ENCODE results near the gene MRPS25. TPM values are rescaled to one million over a fixed set of nuclear protein-coding genes. Genes with fewer than 3 reads are reported as not detected.

MRPS25 gene
- 5.6 and 12.6 TPM in 2 replicates for total RNA-seq (2014; rRNA removed; shearing (Covaris generic))

DNA sequence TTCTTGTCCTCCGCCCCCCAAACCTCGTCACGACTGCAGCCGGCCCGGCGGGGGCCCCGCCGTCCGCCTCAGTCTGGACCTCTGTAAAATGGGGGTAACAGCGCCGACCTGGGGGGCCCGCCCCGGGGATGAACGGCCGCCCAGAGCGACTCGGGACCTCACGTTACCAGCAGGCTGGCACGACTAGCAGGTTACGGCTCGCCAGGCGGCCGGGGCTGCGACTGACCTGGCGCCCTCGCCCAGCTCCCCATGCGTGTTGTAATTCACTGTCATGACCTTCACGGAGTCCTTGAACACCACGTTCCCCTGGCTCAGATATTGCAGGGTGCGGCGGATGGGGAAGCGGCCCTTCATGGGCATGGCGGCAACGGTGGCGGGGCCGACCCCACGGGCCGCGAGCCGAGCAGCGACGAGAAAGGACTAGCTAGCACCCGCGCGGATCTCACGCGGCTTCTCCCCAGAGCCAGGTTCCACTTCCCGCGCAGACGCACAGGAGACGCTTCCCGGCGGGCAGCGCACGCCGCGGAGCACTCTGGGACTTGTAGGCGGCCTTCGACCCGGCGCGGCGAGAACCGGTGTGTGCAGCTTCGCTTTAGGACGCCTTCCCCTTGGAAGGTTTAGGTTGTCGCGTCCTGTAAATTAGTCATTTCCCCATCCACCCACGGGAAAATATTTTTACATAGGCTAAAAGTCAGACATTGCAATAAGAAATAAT is at the start of gene MRPS25:
Gene MRPS25 (minus strand): TSS at position 481 of the 715 bp plus-strand sequence. CDS start 121 bp downstream, at position 360.
- DNase-seq (ENCODE audit: low read depth) = peak; percentile 87

DNA sequence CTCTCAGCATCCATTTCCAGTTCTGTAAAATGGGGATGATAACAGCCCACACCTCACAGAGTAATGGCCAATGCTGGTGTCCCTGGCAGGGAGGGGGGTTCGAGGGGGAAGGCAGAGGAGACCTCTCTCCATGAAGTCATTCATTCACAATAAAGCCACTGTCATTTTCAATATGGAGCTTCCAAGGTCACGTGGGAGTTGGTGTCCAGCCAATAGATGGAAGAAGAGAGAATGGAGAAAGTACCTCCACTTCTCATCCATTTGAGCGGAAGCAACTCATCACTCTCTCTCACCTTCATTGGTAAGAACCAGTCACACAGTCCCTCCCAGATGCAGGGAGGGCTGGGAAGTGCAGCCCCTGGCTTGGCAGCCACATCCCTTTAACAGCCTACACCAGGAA is 48.8 kb upstream of the MRPS25 start:
- DNase-seq (ENCODE audit: low read depth) = no peak

DNA sequence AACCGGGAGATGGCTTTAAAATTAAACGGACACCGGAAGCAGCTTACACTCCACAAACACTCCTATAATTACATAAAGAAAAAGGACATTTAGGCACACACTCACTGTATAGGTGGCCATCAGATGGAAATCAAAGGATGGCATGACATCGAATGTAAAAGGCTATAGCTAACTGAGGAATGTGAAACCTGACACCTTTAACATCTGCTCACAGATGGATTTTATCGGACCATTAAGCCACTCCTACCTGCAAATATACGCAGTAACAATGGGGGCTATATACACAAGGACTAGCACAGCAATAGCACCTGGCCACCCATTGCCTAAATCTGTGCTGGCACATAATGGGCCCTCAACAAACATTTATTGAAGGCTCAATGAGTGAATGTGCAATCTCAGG is 48.4 kb upstream of the MRPS25 start:
- no peak for DNase-seq (ENCODE audit: low read depth)

DNA sequence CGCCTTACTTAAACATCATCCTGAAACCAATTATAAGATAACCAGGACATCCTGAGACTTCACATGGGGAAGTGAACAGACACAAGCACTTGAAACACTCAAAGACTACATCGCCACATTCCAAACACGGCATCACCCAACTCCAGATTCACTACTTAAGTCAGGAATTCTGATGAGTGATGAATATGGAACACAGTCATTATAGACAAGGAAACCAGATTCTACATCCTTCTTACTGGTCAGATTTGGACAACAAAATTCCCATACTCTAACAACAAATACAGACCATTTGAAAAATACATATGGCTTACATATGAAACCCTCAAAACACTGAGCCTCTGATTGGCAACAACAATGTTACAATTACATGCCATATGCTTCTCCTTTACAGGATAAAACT is 46.9 kb upstream of the MRPS25 start:
- no peak for DNase-seq (ENCODE audit: low read depth)

DNA sequence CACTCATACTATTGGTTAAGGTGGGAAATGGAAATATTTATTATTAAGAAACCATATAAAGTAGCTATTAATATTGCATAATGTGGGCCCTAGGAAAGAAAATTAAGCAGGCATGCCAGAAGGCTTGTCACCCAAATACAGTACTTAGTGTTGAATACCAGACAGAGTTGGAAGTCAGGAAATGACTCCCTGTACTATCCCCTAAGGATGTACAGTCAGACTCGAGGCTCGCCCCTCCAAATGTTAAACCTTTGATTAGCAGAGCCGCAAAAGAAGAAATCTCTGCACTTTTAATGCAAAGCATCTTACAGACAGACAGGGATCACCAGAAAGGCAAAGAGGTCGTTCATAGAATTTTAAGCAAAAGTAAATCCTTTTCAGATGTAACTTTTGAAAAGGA is 45.1 kb upstream of the MRPS25 start:
- DNase-seq (ENCODE audit: low read depth) = no peak

DNA sequence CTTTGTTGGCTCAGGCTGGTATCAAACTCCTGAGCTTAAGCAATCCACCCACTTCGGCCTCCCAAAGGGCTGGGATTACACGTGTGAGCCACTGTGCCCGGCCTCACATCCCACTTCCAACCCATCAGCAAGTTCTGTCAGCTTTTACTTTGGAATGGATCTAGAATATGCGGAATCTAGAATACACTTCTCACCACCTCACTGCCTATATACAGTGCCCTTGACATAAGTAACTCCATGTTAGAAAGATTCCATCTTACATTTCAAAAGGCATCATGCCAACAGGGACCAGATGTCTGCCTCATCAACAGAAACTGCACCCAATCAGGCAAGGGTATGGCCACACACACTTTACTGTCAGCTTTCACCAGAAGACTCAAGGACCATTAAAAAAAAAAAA is 43.8 kb upstream of the MRPS25 start:
- no peak for DNase-seq (ENCODE audit: low read depth)

DNA sequence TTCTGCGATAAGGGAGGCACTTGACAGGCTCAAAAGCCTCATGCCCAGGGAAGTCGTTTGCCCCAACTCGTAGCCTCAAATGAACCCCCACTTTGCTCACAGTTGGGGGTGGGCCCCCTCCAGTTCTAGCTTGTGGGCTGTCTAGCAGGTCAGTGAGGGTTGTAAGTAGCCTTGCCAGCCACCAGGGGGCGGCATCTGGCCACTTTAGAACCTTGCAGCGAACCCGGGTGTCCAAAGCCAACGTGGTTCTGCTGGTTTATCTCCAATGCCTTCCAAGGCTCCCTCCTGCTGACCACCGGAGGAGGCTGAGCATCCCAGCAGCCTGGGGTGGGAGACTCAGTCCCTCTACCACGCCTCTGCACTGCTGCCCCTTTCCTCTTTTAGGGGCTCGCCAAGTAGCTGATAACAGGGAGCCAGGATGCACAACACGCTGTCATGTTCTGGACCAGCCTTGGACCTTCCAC is 43.0 kb upstream of the MRPS25 start:
- DNase-seq (ENCODE audit: low read depth) = peak; percentile 50

DNA sequence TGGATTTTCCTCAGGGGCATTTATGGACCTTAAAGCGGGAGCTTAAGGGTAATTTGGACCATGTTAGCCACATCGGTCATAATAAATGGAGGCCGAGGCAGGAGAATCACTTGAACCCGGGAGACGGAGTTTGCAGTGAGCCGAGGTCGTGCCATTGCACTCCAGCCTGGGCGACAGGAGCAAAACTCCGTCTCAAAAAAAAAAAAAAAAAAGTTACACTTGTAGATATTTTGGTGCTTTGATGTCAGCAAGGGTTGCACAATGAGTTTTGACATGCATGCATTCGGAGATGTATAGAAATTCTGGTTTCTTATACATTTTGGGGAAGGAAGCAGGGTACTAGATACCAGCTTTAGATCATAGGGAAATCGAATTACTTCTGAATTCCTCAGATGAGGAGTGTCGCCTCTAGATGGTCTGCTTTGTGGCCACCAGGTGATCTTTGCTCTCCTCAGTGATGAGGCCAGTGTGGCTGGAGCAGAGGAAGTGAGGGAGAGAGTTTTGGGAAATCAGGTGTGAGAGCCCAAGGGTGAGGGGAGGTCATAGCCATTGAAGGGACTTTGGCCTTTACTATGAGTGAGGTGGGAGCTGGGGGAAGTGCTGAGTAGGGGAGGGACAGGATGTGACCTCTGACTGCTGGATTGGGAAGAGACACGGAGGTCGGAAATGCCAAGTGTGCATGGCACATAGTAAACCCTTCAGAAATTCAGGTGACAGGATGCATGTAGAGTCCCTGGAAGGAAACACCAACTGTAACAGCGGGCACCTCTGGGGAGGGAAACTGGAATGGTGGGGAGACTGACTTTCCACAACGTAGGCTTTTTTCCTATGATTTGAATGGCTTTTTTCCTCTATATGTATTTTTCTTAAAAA is 42.2 kb upstream of the MRPS25 start:
- DNase-seq (ENCODE audit: low read depth) = no peak

DNA sequence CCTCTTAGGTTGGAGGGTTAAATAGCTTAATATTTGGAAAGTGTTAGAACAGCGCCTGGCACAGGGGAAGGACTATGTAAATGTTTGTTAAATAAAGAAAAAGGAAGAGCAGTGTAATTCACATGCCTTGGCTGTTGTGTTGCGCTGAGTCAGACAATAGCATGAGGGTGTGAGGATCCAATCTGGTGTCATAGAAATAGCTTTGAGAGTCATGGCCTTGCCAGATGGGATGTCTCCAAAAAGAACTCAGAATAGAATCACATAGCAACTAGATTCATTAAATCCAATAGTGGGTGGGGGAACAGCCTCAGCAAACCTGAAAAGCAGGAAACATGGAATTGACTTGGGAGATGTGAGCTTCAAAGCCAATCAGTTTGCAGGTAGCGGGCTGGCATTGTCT is 37.7 kb upstream of the MRPS25 start:
- no peak for DNase-seq (ENCODE audit: low read depth)

DNA sequence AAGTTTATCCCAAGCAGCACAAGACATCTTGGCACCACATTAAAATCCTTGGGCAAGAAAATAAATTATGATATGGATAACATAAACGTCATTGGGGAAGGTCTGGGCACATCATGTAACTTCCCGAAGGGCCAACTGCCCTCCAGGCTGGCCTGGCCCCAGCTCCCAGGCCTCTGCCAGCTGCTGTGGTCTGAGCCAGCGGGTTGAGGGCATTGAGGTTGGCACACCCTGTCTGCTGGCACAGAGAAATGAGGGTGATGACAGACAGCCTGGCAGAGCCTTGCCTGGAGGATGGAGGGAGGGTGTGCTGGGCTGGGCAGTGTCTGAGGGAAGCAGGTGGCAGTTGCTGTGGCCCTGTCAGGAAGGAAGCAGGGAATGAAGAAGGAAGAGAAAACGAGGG is 37.1 kb upstream of the MRPS25 start:
- DNase-seq (ENCODE audit: low read depth) = peak; percentile 39

DNA sequence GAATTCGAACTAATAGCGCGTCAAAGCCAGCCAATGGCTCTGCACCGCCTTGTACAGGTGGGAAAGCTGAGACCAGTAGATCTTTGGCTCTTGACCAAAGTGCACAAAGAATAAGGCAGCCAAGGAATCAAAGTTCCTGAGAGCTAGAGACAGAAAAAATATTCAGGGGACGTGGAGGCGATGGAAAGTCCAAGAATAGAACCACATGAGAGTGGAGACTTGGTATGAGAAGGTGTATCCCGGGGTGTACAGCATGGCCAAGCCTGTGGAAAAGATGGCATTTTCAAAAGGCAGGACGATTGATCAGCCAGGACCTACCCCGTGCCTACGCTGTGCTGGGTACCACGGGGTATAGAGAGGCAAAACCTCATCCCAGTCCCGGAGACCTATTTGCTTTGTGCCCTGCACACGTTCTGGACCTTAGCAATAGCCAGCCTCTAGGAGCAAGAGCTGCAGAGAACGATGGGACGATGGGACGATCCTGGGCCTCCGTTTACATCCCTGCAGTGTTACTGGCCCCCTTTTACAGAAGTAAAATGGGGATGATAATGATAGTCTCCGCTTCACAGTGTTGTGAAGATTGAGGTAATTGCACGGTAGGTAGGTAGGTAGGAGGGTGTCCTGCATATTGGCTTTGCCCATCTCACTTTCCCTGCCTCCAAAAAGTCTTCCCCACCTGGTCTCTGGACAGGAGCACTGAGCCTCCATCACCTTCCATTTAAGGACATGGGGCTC is 34.4 kb upstream of the MRPS25 start:
- DNase-seq (ENCODE audit: low read depth) = no peak

DNA sequence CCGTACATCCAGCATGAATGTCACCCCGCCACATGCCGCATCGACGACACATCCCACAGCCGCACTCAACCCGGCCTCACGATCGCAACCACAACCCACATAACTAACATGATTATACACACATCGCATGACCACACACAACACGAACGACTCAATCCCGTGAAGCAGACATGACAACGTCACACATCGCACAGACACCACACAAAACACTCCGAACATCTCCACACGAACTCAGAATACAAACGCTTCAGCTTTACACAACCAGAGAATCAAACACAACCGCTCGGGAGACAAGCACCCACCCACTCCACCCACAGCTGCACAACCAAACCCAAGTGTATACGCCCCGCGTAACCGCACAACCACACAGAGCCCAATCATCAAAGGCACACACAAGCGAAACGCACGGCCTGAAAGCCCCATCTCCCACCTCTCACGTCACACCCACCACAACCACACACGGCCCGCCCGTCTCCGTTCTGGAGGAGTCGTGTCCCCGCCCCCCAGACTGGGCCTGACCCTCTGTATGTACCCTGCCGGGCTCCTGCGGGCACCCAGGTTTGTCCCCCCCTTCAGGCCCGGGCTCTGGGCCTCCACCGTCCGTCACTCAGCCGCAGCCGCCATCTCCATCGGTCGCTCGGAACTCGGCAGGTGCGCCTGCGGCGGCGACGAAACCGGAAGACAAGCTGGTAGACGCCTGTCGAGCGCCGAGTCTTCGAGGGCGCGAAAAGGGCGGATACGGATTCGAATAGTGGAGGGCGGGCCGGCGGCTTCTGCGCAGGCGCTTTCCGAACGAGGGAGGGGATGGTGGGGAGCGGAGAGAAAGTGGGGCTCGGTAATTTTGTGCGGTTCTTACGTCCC is 33.6 kb upstream of the MRPS25 start, which contains the start of gene RBSN:
Gene RBSN (minus strand): TSS at position 646 of the 861 bp plus-strand sequence. CDS start 3,028 bp downstream, outside the sequence.
- peak; percentile 90 for DNase-seq (ENCODE audit: low read depth)

DNA sequence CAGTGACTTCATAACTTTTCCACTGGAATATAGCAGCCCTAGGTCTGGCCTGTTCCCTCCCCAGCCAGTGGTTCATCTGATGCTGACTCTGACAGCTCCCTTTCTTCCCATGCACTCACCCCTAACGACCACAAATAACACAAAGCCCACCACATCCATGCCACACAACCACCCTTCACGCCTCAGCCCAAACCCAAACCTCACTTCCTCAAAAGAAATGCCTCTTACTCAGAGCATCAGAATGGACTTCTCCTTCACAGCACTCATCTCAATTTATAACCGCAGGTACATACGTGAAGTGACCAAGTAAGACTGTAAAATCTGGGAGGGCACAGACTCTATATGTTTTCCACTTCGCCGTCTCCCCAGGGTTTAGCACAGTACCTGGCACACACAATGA is 32.8 kb upstream of the MRPS25 start:
- peak; percentile 42 for DNase-seq (ENCODE audit: low read depth)

DNA sequence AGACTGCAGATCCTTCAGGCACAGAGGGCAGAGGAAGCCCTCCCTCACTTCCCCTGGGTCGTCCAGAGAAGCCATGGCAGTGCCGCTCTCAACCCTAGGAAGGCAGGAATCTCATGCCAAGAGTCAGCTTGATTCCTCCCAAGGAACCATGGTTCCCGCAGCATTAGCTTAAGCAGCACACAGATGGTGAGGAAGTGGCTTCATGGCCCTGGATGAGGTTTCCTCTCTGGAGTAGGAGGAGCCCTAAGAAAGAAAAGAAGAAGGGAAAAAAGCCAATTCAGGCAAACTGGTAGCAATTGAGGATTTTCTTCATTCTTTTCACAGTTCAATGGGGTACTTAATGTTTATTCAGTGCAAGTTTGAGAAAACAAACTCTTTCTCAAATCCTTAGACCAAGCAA is 30.9 kb upstream of the MRPS25 start:
- no peak for DNase-seq (ENCODE audit: low read depth)

DNA sequence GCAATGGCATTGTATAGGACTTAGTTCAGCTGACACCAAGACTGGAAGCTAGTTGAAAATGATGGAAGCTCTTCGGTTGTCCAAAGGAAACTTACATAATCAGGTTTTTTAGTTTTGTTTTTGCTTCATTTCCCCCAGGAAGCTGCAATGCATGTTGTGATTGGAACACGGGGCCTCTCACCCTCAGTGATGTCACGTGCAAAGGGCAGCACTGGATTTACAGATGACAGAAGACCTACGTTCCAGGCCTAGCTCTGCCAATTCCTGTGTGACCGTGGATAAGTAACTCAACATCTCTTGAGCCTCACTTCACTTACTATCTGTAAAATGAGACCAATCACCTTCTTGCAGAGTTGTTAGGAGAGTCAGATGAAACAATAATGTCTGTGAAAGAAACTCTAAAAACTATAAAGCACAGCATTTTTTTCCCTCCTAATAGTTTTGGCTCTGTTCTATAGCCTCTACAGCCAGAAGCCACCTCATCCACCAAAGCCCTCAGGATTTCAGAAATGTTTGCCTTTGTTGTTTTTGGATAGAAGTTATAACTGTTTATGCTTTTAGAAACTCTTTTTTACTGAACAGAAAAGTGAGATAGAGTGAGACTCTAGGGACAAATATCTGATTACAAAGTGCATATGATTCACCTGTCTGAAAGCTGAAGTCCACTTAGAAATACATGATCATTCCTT is 29.2 kb upstream of the MRPS25 start:
- DNase-seq (ENCODE audit: low read depth) = no peak

DNA sequence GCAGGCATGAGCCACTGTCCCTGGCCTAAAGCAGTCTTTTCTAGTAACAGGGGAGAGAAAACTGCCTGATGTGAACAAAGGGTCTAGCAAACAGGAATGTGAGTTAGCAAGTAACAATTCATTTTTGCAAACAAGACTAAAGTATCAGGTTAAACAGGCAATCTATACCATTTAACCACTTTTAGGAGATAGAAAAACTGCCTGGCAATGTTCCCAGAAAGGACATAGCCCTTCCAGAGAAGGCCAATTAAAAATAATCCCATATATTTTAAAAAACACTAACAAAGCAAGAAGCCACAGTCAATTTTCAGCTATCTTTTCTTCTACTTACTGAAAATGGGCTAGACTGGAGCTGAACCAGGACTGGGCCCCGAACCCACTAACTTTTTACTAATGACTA is 27.6 kb upstream of the MRPS25 start:
- DNase-seq (ENCODE audit: low read depth) = no peak

DNA sequence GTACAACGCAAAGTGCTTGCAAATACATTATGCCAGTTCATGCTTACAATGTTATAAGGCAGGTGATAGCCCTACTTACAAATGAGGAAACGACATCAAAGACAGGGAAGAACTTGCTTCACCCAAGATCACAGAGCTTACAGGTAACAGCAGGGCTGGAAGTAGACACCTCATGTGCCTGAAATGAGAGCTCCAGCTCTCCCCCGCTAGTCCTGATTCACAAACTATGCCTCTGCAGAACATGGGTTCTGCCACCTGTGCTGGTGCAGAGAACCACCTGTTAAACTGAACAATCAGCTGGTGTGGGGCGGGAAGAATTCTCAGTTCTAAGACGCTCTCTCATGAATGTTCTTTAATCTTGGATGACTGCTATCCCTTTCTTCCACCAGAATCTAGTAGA is 26.5 kb upstream of the MRPS25 start:
- no peak for DNase-seq (ENCODE audit: low read depth)

DNA sequence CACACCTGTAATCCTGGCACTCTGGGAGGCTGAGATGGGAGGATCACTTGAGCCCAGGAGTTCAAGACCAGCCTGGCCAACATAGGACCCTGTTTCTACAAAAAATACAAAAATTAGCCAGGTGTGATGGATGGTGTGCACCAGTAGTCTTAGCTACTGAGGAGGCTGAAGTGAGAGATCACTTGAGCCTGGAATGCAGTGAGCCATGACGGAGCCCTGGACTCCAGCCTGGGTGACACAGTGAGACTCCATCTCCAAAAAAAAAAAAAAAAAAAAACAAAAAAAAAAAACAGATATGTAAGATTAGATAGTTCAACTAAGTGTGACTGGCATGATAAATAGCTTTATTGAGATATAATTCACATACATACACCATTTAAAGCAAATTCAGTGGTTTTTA is 24.1 kb upstream of the MRPS25 start:
- DNase-seq (ENCODE audit: low read depth) = no peak

DNA sequence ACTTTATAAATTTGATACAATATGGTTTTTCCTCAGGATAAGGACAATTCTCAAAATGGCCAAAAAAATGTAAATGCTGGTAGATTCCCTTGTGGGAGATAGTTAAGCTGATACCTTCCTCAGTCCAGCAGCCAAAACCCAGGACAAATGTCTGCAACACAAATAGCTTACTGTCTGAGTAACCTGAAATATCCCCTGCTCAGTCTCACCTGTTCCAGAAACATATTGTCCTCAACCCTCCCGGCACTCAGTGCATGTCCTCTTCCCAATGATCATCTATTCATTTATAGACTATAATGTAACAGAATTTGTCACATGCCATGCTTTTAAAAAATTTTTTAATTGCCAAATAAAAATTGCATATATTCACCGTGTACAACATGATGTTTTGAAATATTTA is 21.6 kb upstream of the MRPS25 start:
- no peak for DNase-seq (ENCODE audit: low read depth)

DNA sequence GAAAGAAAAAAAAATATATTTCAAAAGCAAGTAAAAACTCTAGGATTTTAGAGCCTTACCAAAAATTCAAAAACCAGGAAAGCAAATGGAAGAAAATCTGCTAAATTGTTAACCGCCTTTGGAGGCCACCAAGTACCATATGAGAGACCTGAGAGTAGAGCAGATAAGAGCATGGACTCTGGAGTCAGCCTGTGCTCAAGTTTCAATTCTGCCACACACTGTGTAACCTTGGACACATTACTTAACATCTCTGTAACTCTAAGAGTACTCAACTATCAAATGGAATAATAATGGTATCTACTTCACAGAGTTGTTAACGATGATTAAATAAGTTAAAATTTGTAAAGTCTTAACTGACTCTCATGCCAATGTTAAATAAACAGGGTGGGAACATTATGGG is 21.1 kb upstream of the MRPS25 start:
- DNase-seq (ENCODE audit: low read depth) = no peak

DNA sequence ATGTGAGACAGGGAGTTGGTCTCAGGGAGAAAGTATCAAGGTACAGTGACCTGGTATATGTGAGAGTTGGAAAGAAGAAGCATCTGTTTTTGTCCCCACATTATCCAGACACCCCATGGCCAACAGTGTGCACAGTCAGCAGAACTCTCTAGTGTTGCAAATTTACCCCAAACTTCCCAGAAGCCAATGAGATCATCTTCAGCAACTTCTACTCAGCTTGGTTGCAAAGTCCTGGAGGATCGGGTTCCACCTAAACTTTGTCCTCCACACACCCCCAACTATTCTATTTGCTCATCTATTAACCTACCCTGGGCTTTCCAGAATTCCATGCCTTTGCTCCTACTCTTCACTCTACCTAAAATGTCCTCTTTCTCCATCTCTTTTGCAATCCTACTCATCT is 18.1 kb upstream of the MRPS25 start:
- DNase-seq (ENCODE audit: low read depth) = no peak
